NOMO-1 treated with dmso at 0.1 percent for 144 hours (cell line): ENCODE data around the gene EMX1.
A peak's percentile ranks its signal among the peaks of the same experiment; 100 is the strongest.

Experiments used
- DNase-seq: peaks from one replicate; lab custom pipeline; 2025; ENCODE audit not compliant: unreplicated experiment; lab: John Stamatoyannopoulos, UW

Gene EMX1

GRCh38 chr2:72956936-72957335, 39.6 kb downstream of the EMX1 start:
- peak; percentile 28 for DNase-seq

- no peak for DNase-seq
Observed at GRCh38 chr2:72958542-72959385, 41.4 kb downstream of the EMX1 start.

GRCh38 chr2:72959554-72959953, 42.2 kb downstream of the EMX1 start:
- no peak for DNase-seq

- no peak for DNase-seq
Observed at GRCh38 chr2:72959995-72960981, 43.0 kb downstream of the EMX1 start.

GRCh38 chr2:72961036-72961720, 43.9 kb downstream of the EMX1 start:
- no peak for DNase-seq

- DNase-seq, result no peak
Observed at GRCh38 chr2:72961853-72962468, 44.6 kb downstream of the EMX1 start.

GRCh38 chr2:72962911-72963310, 45.6 kb downstream of the EMX1 start:
- DNase-seq, result no peak

- no peak for DNase-seq
Observed at GRCh38 chr2:72963423-72964145, 46.3 kb downstream of the EMX1 start.

GRCh38 chr2:72964146-72964525, 46.8 kb downstream of the EMX1 start:
- DNase-seq, result no peak

- DNase-seq, result no peak
Observed at GRCh38 chr2:72965016-72965415, 47.7 kb downstream of the EMX1 start.

- DNase-seq, result no peak
Observed at GRCh38 chr2:72965770-72966450, 48.6 kb downstream of the EMX1 start.

GRCh38 chr2:72968286-72968685, 51.0 kb downstream of the EMX1 start:
- DNase-seq, result no peak

- no peak for DNase-seq
Observed at GRCh38 chr2:72969706-72970105, 52.4 kb downstream of the EMX1 start.

GRCh38 chr2:72971036-72971435, 53.7 kb downstream of the EMX1 start:
- DNase-seq, result no peak

- no peak for DNase-seq
Observed at GRCh38 chr2:72972352-72973136, 55.2 kb downstream of the EMX1 start.

- no peak for DNase-seq
Observed at GRCh38 chr2:72973137-72973535, 55.8 kb downstream of the EMX1 start.

- DNase-seq, result no peak
Observed at GRCh38 chr2:72973566-72974435, 56.5 kb downstream of the EMX1 start.

- DNase-seq, result no peak
Observed at GRCh38 chr2:72974436-72974754, 57.1 kb downstream of the EMX1 start.
